ENCODE data around the gene LMCD1.

DNA sequence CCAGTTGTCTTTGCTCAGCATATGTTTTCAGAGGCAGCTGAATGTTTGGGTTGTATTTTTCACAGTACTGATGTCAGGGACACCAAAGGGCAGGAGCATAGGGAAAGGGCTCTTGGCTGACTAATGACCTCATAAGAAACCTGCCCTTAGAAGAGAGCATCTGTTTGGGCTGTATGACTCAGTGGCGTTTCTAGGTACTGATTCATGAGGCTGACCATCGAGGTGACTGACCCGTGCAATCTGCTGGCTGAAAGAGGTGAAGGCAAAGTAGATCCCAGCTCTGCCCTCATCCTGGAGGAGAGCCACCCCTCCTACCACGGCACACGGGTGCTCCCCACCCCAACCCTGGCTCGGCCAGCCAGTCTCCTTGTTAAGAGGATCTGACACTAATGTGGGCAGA is 8.3 kb downstream of the LMCD1 start:
- TF ChIP-seq, protein P1, sequence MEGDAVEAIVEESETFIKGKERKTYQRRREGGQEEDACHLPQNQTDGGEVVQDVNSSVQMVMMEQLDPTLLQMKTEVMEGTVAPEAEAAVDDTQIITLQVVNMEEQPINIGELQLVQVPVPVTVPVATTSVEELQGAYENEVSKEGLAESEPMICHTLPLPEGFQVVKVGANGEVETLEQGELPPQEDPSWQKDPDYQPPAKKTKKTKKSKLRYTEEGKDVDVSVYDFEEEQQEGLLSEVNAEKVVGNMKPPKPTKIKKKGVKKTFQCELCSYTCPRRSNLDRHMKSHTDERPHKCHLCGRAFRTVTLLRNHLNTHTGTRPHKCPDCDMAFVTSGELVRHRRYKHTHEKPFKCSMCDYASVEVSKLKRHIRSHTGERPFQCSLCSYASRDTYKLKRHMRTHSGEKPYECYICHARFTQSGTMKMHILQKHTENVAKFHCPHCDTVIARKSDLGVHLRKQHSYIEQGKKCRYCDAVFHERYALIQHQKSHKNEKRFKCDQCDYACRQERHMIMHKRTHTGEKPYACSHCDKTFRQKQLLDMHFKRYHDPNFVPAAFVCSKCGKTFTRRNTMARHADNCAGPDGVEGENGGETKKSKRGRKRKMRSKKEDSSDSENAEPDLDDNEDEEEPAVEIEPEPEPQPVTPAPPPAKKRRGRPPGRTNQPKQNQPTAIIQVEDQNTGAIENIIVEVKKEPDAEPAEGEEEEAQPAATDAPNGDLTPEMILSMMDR (IDR thresholded peaks at IDR 0.05; ENCODE audit: borderline replicate concordance, extremely low read depth, low read length, poor library complexity, severe bottlenecking) = no peak
- TF ChIP-seq EZH2 (IDR thresholded peaks at IDR 0.05; ENCODE audit: borderline replicate concordance, low read depth, low read length, severe bottlenecking) = no peak
